Neural progenitor cell (in vitro differentiated cells): Measurements from ENCODE around the gene RIC3.

Experiments
- CTCF ChIP-seq: fragments of 200-600 bp; sonication (generic); IDR thresholded peaks from 2 replicates; pipeline ENCODE4 v1.5.1; 2017; ENCODE audit warnings: antibody characterized with exemption, mild to moderate bottlenecking
- EZH2 ChIP-seq: fragments of 200-600 bp; sonication (generic); IDR thresholded peaks from 2 replicates; pipeline ENCODE4 v1.6.1; 2017; ENCODE audit warnings: antibody characterized with exemption, mild to moderate bottlenecking, moderate library complexity
- EZH2phosphoT487 ChIP-seq: fragments of 200-600 bp; sonication (generic); IDR thresholded peaks from 2 replicates; pipeline ENCODE4 v1.6.1; 2017; ENCODE audit warnings: antibody characterized with exemption

GRCh38 chr11:8138526-8138925 lies 30.3 kb downstream of the RIC3 start:
- TF ChIP-seq CTCF (no peak), EZH2 (no peak), EZH2phosphoT487 (no peak)
